ENCODE measurements around the gene PLPP3.
A peak's percentile ranks its signal among the peaks of the same experiment; 100 is the strongest.

Gene PLPP3

DNA sequence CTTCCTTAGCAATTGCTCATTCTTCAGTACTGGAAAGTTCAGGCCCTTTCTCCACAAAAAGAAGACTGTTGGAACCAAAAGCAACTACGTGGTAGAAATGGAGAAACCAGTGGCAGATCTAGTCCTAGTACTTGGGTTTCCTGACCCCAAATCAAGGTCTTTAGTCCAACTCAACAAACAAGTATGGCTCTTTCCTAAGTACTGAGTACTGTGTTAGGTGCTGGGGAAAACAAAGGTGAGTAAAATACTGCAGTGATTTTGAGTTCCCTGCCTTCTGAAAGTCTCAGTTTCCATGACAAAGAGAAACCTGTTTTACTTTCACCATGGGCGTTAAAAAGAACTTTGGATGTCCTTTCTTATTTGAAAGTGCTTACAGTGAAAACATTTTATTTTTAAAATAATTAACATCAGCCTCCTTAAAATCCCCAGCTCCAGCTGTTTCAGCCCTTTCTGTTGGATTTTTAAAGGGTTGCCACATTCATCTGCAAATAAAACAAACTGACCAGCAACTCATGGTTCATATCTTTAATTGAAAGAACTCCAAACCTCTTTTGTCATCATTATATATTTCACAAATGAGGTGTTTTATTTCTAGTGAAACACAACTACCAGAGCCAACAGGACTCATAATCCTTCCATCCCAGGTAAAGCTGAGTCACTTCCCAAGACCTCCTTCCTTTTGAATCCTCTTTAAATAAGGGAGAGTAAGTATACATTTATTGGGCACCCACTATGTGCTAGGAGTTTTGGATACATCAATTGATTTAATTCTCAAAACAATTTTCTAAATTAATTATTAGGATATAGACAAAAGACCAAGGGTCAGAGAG, 35.4 kb downstream of the PLPP3 start:
- Histone ChIP-seq H3K14ac (ENCODE audit: low read length) (no peak overlapping the region), H3K23ac (ENCODE audit: low read length) (no peak overlapping the region), H3K36me3 (ENCODE audit: control insufficient read depth in 1 of 2, insufficient read depth in 2 of 2, low read length in 2 of 2) (peaks cover 9 to 16% of the 10 kb centered on the region in 2 experiments), H4K8ac (ENCODE audit: low read depth, low read length) (no peak overlapping the region), H2BK120ac (ENCODE audit: insufficient read depth, low read length, poor library complexity) (no peak overlapping the region), H3K9ac (ENCODE audit: low read length) (no peak overlapping the region), H3K18ac (ENCODE audit: low read length) (no peak overlapping the region), H3K4me2 (ENCODE audit: low read length) (no peak overlapping the region), H3K4me1 (ENCODE audit: control insufficient read depth in 1 of 2, insufficient read depth in 2 of 2, low read length in 2 of 2) (peaks cover 5 to 15% of the 10 kb centered on the region in 2 experiments), H2BK5ac (ENCODE audit: low read depth, low read length, poor library complexity) (no peak overlapping the region), H4K12ac (ENCODE audit: low read depth, low read length) (no peak overlapping the region), H3K9me3 (ENCODE audit: insufficient read depth, low read depth, low read length) (no peaks in the 10 kb centered on the region), H3K79me1 (ENCODE audit: low read length) (no peaks in the 10 kb centered on the region), H3K4ac (ENCODE audit: low read depth, low read length) (peak overlapping the region; percentile 24), H4K91ac (ENCODE audit: low read depth, low read length) (no peak overlapping the region), H3K79me2 (ENCODE audit: control insufficient read depth, insufficient read depth, low read length, poor library complexity) (peaks cover 28% of the 10 kb centered on the region), H3K4me3 (ENCODE audit: low read depth, low read length) (no peak overlapping the region), H3K27me3 (ENCODE audit: insufficient read depth, low read length) (no peaks in the 10 kb centered on the region), H2BK12ac (ENCODE audit: low read length) (no peak overlapping the region), H2AFZ (ENCODE audit: insufficient read depth, low read length, poor library complexity) (no peak overlapping the region), H2AK5ac (ENCODE audit: low read length) (no peak overlapping the region), H3K27ac (ENCODE audit: low read depth, low read length) (no peak overlapping the region)
- no CpG with 5 or more reads among the region's 2 CpGs for WGBS (ENCODE audit: extremely low coverage, insufficient coverage, insufficient read length)
- DNase-seq = no peak

GRCh38 chr1:56542651-56543050, 36.7 kb downstream of the PLPP3 start:
- H3K18ac ChIP-seq (ENCODE audit: low read length) = no peak overlapping the region
- H3K4me3 ChIP-seq (ENCODE audit: low read depth, low read length) = no peak overlapping the region
- H2AFZ ChIP-seq (ENCODE audit: insufficient read depth, low read length, poor library complexity) = no peak overlapping the region
- no peaks in the 10 kb centered on the region for H3K27me3 ChIP-seq (ENCODE audit: insufficient read depth, low read length)
- H3K4me1 ChIP-seq (ENCODE audit: control insufficient read depth in 1 of 2, insufficient read depth in 2 of 2, low read length in 2 of 2) = peaks cover 7 to 14% of the 10 kb centered on the region in 2 experiments
- H2BK5ac ChIP-seq (ENCODE audit: low read depth, low read length, poor library complexity) = no peak overlapping the region
- no peak overlapping the region for H2BK120ac ChIP-seq (ENCODE audit: insufficient read depth, low read length, poor library complexity)
- no CpG with 5 or more reads among the region's 5 CpGs for WGBS (ENCODE audit: extremely low coverage, insufficient coverage, insufficient read length)
- no peak overlapping the region for H2AK5ac ChIP-seq (ENCODE audit: low read length)
- H3K79me1 ChIP-seq (ENCODE audit: low read length) = no peaks in the 10 kb centered on the region
- H3K79me2 ChIP-seq (ENCODE audit: control insufficient read depth, insufficient read depth, low read length, poor library complexity) = peaks cover 27% of the 10 kb centered on the region
- no peak overlapping the region for H3K4me2 ChIP-seq (ENCODE audit: low read length)
- H3K27ac ChIP-seq (ENCODE audit: low read depth, low read length) = no peak overlapping the region
- H2BK12ac ChIP-seq (ENCODE audit: low read length) = no peak overlapping the region
- H4K91ac ChIP-seq (ENCODE audit: low read depth, low read length) = no peak overlapping the region
- no peak for DNase-seq
- H3K14ac ChIP-seq (ENCODE audit: low read length) = no peak overlapping the region
- H3K23ac ChIP-seq (ENCODE audit: low read length) = no peak overlapping the region
- H3K9ac ChIP-seq (ENCODE audit: low read length) = no peak overlapping the region
- peak overlapping the region; percentile 92 for H3K4ac ChIP-seq (ENCODE audit: low read depth, low read length)
- H3K36me3 ChIP-seq (ENCODE audit: control insufficient read depth in 1 of 2, insufficient read depth in 2 of 2, low read length in 2 of 2) = peaks cover 9 to 22% of the 10 kb centered on the region in 2 experiments
- no peak overlapping the region for H4K12ac ChIP-seq (ENCODE audit: low read depth, low read length)
- H4K8ac ChIP-seq (ENCODE audit: low read depth, low read length) = no peak overlapping the region
- no peaks in the 10 kb centered on the region for H3K9me3 ChIP-seq (ENCODE audit: insufficient read depth, low read depth, low read length)

GRCh38 chr1:56541408-56541807, 38.0 kb downstream of the PLPP3 start:
- Histone ChIP-seq H4K8ac (ENCODE audit: low read depth, low read length) (no peak overlapping the region), H3K79me2 (ENCODE audit: control insufficient read depth, insufficient read depth, low read length, poor library complexity) (peaks cover 27% of the 10 kb centered on the region), H3K4ac (ENCODE audit: low read depth, low read length) (peak overlapping the region; percentile 76), H3K27ac (ENCODE audit: low read depth, low read length) (no peak overlapping the region), H3K4me3 (ENCODE audit: low read depth, low read length) (no peak overlapping the region), H4K12ac (ENCODE audit: low read depth, low read length) (no peak overlapping the region), H3K79me1 (ENCODE audit: low read length) (no peaks in the 10 kb centered on the region), H2AK5ac (ENCODE audit: low read length) (no peak overlapping the region), H3K9ac (ENCODE audit: low read length) (no peak overlapping the region), H3K23ac (ENCODE audit: low read length) (no peak overlapping the region), H2BK12ac (ENCODE audit: low read length) (no peak overlapping the region), H2AFZ (ENCODE audit: insufficient read depth, low read length, poor library complexity) (no peak overlapping the region), H3K4me1 (ENCODE audit: control insufficient read depth in 1 of 2, insufficient read depth in 2 of 2, low read length in 2 of 2) (peaks cover 5 to 13% of the 10 kb centered on the region in 2 experiments), H3K4me2 (ENCODE audit: low read length) (no peak overlapping the region), H3K27me3 (ENCODE audit: insufficient read depth, low read length) (no peaks in the 10 kb centered on the region), H3K9me3 (ENCODE audit: insufficient read depth, low read depth, low read length) (no peaks in the 10 kb centered on the region), H3K14ac (ENCODE audit: low read length) (no peak overlapping the region), H2BK120ac (ENCODE audit: insufficient read depth, low read length, poor library complexity) (no peak overlapping the region), H3K18ac (ENCODE audit: low read length) (no peak overlapping the region), H4K91ac (ENCODE audit: low read depth, low read length) (no peak overlapping the region), H3K36me3 (ENCODE audit: control insufficient read depth in 1 of 2, insufficient read depth in 2 of 2, low read length in 2 of 2) (peaks cover 14 to 33% of the 10 kb centered on the region in 2 experiments), H2BK5ac (ENCODE audit: low read depth, low read length, poor library complexity) (no peak overlapping the region)
- no peak for DNase-seq
- no CpG with 5 or more reads among the region's 1 CpG for WGBS (ENCODE audit: extremely low coverage, insufficient coverage, insufficient read length)

GRCh38 chr1:56540467-56540866, 38.9 kb downstream of the PLPP3 start:
- H2BK12ac ChIP-seq (ENCODE audit: low read length) = no peak overlapping the region
- H3K4me3 ChIP-seq (ENCODE audit: low read depth, low read length) = no peak overlapping the region
- no peak overlapping the region for H3K18ac ChIP-seq (ENCODE audit: low read length)
- H2BK5ac ChIP-seq (ENCODE audit: low read depth, low read length, poor library complexity) = no peak overlapping the region
- no peak overlapping the region for H3K27ac ChIP-seq (ENCODE audit: low read depth, low read length)
- no peak overlapping the region for H2AFZ ChIP-seq (ENCODE audit: insufficient read depth, low read length, poor library complexity)
- H3K79me1 ChIP-seq (ENCODE audit: low read length) = no peaks in the 10 kb centered on the region
- H4K91ac ChIP-seq (ENCODE audit: low read depth, low read length) = no peak overlapping the region
- peaks cover 3 to 10% of the 10 kb centered on the region in 2 experiments for H3K4me1 ChIP-seq (ENCODE audit: control insufficient read depth in 1 of 2, insufficient read depth in 2 of 2, low read length in 2 of 2)
- no CpG with 5 or more reads among the region's 2 CpGs for WGBS (ENCODE audit: extremely low coverage, insufficient coverage, insufficient read length)
- H3K9ac ChIP-seq (ENCODE audit: low read length) = no peak overlapping the region
- no peaks in the 10 kb centered on the region for H3K9me3 ChIP-seq (ENCODE audit: insufficient read depth, low read depth, low read length)
- no peak overlapping the region for H3K4me2 ChIP-seq (ENCODE audit: low read length)
- H3K79me2 ChIP-seq (ENCODE audit: control insufficient read depth, insufficient read depth, low read length, poor library complexity) = peaks cover 24% of the 10 kb centered on the region
- no peaks in the 10 kb centered on the region for H3K27me3 ChIP-seq (ENCODE audit: insufficient read depth, low read length)
- peak overlapping the region; percentile 92 for H3K4ac ChIP-seq (ENCODE audit: low read depth, low read length)
- H3K36me3 ChIP-seq (ENCODE audit: control insufficient read depth in 1 of 2, insufficient read depth in 2 of 2, low read length in 2 of 2) = peaks cover 15 to 34% of the 10 kb centered on the region in 2 experiments
- no peak overlapping the region for H3K23ac ChIP-seq (ENCODE audit: low read length)
- H4K12ac ChIP-seq (ENCODE audit: low read depth, low read length) = no peak overlapping the region
- H4K8ac ChIP-seq (ENCODE audit: low read depth, low read length) = no peak overlapping the region
- DNase-seq = no peak
- H3K14ac ChIP-seq (ENCODE audit: low read length) = no peak overlapping the region
- H2AK5ac ChIP-seq (ENCODE audit: low read length) = no peak overlapping the region
- no peak overlapping the region for H2BK120ac ChIP-seq (ENCODE audit: insufficient read depth, low read length, poor library complexity)

Data from trophoblast cell (in vitro differentiated cells and primary cell).